Measurements from ENCODE around the gene CNIH1. TPM values are rescaled to one million over a fixed set of nuclear protein-coding genes. Genes with fewer than 3 reads are reported as not detected.

Gene CNIH1
- total and polyA plus RNA-seq, 2 of the 13 experiments (the other 11 are each of a cell fraction or from before 2014, with no cell fraction given) = 166 to 421 TPM

- TF ChIP-seq ZNF142 (CRISPR knock-in tag; IDR thresholded peaks at IDR 0.05) = no peak
- no peak for TF ChIP-seq ZNF598 (CRISPR knock-in tag; IDR thresholded peaks at IDR 0.05; ENCODE audit: borderline replicate concordance)
- no peak for TF ChIP-seq ZNF572 (CRISPR knock-in tag; IDR thresholded peaks at IDR 0.05)
- TF ChIP-seq ZNF564 (CRISPR knock-in tag; IDR thresholded peaks at IDR 0.05) = no peak
- no peak for TF ChIP-seq SETDB1 (CRISPR knock-in tag; IDR thresholded peaks at IDR 0.05; ENCODE audit: borderline replicate concordance)
- TF ChIP-seq, protein P1, sequence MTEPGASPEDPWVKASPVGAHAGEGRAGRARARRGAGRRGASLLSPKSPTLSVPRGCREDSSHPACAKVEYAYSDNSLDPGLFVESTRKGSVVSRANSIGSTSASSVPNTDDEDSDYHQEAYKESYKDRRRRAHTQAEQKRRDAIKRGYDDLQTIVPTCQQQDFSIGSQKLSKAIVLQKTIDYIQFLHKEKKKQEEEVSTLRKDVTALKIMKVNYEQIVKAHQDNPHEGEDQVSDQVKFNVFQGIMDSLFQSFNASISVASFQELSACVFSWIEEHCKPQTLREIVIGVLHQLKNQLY (CRISPR knock-in tag; IDR thresholded peaks at IDR 0.05) = peak; percentile 61; the same call in 1 of the 2 replicates
- no peak for TF ChIP-seq CHD2 (IDR thresholded peaks at IDR 0.05; ENCODE audit: low read depth, low read length)
- TF ChIP-seq ZNF737 (CRISPR knock-in tag; IDR thresholded peaks at IDR 0.05; ENCODE audit: borderline replicate concordance) = no peak
- peak; percentile 53; the same call in 1 of the 2 replicates for TF ChIP-seq FOSL1 (CRISPR knock-in tag; IDR thresholded peaks at IDR 0.05; ENCODE audit: borderline replicate concordance)
- peak; percentile 57; the same call in 1 of the 2 replicates for TF ChIP-seq SP4 (CRISPR knock-in tag; IDR thresholded peaks at IDR 0.05)
- TF ChIP-seq ADNP (CRISPR knock-in tag; IDR thresholded peaks at IDR 0.05) = no peak
- TF ChIP-seq SNAPC4 (CRISPR knock-in tag; IDR thresholded peaks at IDR 0.05) = no peak
- 0 out of 2 replicates have a peak, but pooled peaks have one; percentile 45 for TF ChIP-seq TFE3 (CRISPR knock-in tag; IDR thresholded peaks at IDR 0.05)
- TF ChIP-seq ZFP36 (IDR thresholded peaks at IDR 0.05; ENCODE audit: borderline replicate concordance, low read depth, low read length, partially characterized antibody) = no peak
- TF ChIP-seq, protein P2, sequence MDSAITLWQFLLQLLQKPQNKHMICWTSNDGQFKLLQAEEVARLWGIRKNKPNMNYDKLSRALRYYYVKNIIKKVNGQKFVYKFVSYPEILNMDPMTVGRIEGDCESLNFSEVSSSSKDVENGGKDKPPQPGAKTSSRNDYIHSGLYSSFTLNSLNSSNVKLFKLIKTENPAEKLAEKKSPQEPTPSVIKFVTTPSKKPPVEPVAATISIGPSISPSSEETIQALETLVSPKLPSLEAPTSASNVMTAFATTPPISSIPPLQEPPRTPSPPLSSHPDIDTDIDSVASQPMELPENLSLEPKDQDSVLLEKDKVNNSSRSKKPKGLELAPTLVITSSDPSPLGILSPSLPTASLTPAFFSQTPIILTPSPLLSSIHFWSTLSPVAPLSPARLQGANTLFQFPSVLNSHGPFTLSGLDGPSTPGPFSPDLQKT (CRISPR knock-in tag; IDR thresholded peaks at IDR 0.05; ENCODE audit: borderline replicate concordance) = no peak
Observed at GRCh38 chr14:54447231-54447692, 6.1 kb upstream of the CNIH1 start (continued).

Data from HepG2 (cell line).